GM21390 (cell line): ENCODE measurements around the gene IPPK.
A peak's percentile ranks its signal among the peaks of the same experiment; 100 is the strongest.

Experiments used
- ATAC-seq: cut with Tn5 transposase; IDR thresholded peaks from one replicate; pipeline ENCODE4 v1.9.1; 2021; ENCODE audit not compliant: unreplicated experiment

Gene IPPK

GRCh38 chr9:92669890-92670708, at the start of gene IPPK:
IPPK (minus strand) TSS chr9:92670131; CDS start chr9:92669988, 143 bp downstream.
- ATAC-seq: peak; percentile 93

GRCh38 chr9:92719028-92719647, 49.2 kb upstream of the IPPK start:
- ATAC-seq: no peak

- ATAC-seq: no peak
Observed at GRCh38 chr9:92718086-92719001, 48.4 kb upstream of the IPPK start.

GRCh38 chr9:92717201-92718085, 47.5 kb upstream of the IPPK start:
- no peak for ATAC-seq

GRCh38 chr9:92716557-92716956, 46.6 kb upstream of the IPPK start:
- no peak for ATAC-seq

GRCh38 chr9:92715488-92716231, 45.7 kb upstream of the IPPK start:
- ATAC-seq: no peak

GRCh38 chr9:92714787-92715487, 45.0 kb upstream of the IPPK start:
- no peak for ATAC-seq

- no peak for ATAC-seq
Observed at GRCh38 chr9:92714016-92714415, 44.1 kb upstream of the IPPK start.

- no peak for ATAC-seq
Observed at GRCh38 chr9:92713528-92713927, 43.6 kb upstream of the IPPK start.

- ATAC-seq: no peak
Observed at GRCh38 chr9:92712767-92713166, 42.8 kb upstream of the IPPK start.

GRCh38 chr9:92711844-92712243, 41.9 kb upstream of the IPPK start:
- no peak for ATAC-seq

GRCh38 chr9:92711146-92711545, 41.2 kb upstream of the IPPK start:
- ATAC-seq: no peak

GRCh38 chr9:92710368-92710767, 40.4 kb upstream of the IPPK start:
- no peak for ATAC-seq

- no peak for ATAC-seq
Observed at GRCh38 chr9:92709954-92710353, 40.0 kb upstream of the IPPK start.

- no peak for ATAC-seq
Observed at GRCh38 chr9:92709240-92709639, 39.3 kb upstream of the IPPK start.

GRCh38 chr9:92707530-92707929, 37.6 kb upstream of the IPPK start:
- ATAC-seq: no peak

GRCh38 chr9:92706218-92706940, 36.4 kb upstream of the IPPK start:
- ATAC-seq: peak; percentile 54

GRCh38 chr9:92704528-92704927, 34.6 kb upstream of the IPPK start:
- ATAC-seq: no peak

GRCh38 chr9:92696619-92697018, 26.7 kb upstream of the IPPK start:
- ATAC-seq: no peak
